ENCODE data around the gene ABCG8. TPM values are rescaled to one million over a fixed set of nuclear protein-coding genes. Genes with fewer than 3 reads are reported as not detected.

The ABCG8 gene
- under 0.01 TPM for total RNA-seq
- polyA plus RNA-seq: 0.05 TPM
- long read RNA-seq, donor 1: 0 reads
- long read RNA-seq, donor 2, partial matches to known transcripts: 162 of 173 reads
- long read RNA-seq, donor 2, other reads (novel, unspliced or antisense): 11 of 173 reads
- long read RNA-seq, donor 3: 0 reads
- long read RNA-seq, donor 4: 0 reads
- long read RNA-seq, donor 5, partial matches to known transcripts: 94 of 100 reads
- long read RNA-seq, donor 5, other reads (novel, unspliced or antisense): 6 of 100 reads
- long read RNA-seq, donor 6: 0 reads
- long read RNA-seq, donor 7: 0 reads
- long read RNA-seq, donor 8: 0 reads
- long read RNA-seq, donor 9: 0 reads
- long read RNA-seq, donor 10: 0 reads

DNA sequence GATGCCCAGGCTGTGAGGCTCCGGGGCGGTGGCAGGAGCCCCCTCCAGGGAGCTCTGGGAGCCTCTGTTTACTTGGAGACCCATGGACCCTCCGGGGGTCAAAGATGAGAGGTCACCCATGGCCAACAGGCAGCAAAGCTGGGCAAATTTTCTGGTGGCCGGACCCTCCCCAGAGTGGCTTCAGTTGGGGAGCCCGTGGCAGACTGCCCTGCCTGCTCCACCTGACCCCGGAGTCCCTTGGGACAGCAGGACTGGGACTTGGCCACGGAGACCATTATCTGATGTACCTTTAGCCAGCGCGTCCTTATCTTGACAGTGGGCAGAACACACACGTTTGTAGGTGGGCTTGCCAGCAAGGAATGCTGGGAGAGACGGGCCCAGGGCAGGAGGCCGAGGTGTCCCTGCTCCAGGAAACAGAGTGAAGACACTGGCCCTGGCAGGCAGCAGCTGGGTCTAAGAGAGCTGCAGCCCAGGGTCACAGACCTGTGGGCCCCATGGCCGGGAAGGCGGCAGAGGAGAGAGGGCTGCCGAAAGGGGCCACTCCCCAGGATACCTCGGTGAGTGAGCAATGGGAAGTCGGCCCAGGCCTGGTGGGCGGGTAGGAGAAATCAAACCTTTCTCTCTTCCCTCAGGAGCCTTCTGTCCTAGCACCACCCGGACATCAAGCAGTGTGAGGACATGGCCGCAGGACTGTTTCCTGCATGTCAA lies at the start of gene ABCG8, which contains the start of gene ABCG5:
ABCG8 (plus strand) TSS at position 412 of the 708 bp plus-strand sequence; CDS start at position 495, 83 bp downstream.
ABCG5 (minus strand) TSS at position 280 of the 708 bp plus-strand sequence; CDS start at position 120, 160 bp downstream.
- Histone ChIP-seq H3K36me3 (ENCODE audit: control insufficient read depth in 2 of 2, insufficient read depth in 2 of 2, low read length in 1 of 2) (no peaks in the 10 kb centered on the region), H3K27ac (ENCODE audit: low read depth in 1 of 2, low read length in 1 of 2) (no peak within 1 kb of the TSS), H3K4me1 (ENCODE audit: control insufficient read depth in 2 of 2, insufficient read depth in 2 of 2, low read length in 2 of 2) (no peaks in the 10 kb centered on the region), H3K4me3 (ENCODE audit: low read length in 2 of 2) (no peak within 1 kb of the TSS), H3K9me3 (ENCODE audit: control insufficient read depth in 2 of 2, insufficient read depth in 1 of 2, low read length in 1 of 2) (no peaks in the 10 kb centered on the region), H3K27me3 (ENCODE audit: control insufficient read depth in 2 of 2, insufficient read depth in 1 of 2, low read length in 1 of 2) (peaks cover 0 to 2% of the 10 kb centered on the region in 2 donors)
- DNase-seq (ENCODE audit: low read depth in 6 of 9, low spot score in 9 of 9): no peak
- 94% methylated on average over 20 of the region's 20 CpGs for WGBS

DNA sequence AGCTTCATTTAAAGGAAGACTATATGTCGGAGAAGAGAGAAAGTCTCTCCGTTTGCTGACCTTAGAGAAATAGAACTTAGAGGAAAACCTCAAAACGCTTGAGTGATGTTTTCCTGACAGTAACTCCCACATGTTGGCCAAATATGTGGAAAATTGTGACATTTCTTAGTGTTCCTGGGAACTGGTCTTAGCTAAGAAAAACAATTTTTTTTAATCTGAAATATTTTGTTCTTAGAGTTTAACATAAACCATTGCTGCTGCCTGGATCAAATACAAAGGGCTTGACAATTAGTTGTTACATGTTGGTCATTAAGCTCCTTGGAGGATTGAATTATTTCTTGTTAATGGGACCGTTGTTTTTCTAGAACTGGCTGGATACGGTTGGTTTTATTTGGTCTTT lies 48.6 kb upstream of the ABCG8 start:
- no peak for DNase-seq (ENCODE audit: low read depth in 6 of 9, low spot score in 9 of 9)
- 96% methylated on average over 5 of the region's 5 CpGs for WGBS
- Histone ChIP-seq H3K27me3 (ENCODE audit: control insufficient read depth in 2 of 2, insufficient read depth in 1 of 2, low read length in 1 of 2) (no peaks in the 10 kb centered on the region), H3K9me3 (ENCODE audit: control insufficient read depth in 2 of 2, insufficient read depth in 1 of 2, low read length in 1 of 2) (no peaks in the 10 kb centered on the region), H3K36me3 (ENCODE audit: control insufficient read depth in 2 of 2, insufficient read depth in 2 of 2, low read length in 1 of 2) (peaks cover 0 to 3% of the 10 kb centered on the region in 2 donors), H3K4me1 (ENCODE audit: control insufficient read depth in 2 of 2, insufficient read depth in 2 of 2, low read length in 2 of 2) (no peaks in the 10 kb centered on the region), H3K27ac (ENCODE audit: low read depth in 1 of 2, low read length in 1 of 2) (no peak overlapping the region), H3K4me3 (ENCODE audit: low read length in 2 of 2) (no peak overlapping the region)

DNA sequence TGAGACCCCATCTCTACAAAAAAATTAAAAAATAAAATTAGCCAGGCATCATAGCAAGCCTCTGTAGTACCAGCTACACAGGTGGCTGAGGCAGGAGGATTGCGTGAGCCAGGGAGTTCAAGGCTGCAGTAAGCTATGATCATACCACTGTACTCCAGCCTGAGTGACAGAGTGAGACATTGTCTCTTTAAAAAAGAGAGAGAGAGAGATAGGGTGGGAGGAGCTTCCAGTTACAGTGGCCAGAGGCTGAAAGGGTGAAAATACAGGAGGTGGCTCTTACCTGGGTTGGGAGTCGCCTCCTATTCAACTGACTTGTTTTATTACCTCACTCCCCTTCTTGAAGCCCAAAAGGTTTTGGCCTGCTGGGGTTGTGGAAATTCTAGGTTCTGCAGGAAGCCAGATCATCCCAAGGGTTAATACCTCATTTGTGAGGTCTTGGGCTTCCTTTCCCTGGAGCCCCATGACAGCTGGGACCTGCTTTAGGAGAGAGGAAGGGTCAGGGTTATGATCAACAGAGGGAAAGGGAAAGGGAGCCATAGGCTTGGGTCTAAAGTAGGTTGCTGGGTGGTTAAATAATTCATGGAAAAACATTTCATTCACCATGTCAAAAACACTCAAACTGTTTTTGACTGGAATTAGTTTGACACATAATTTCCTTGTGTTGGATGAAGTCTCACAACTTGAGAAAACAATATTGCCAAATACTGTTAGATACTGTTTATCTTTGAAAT lies 47.6 kb upstream of the ABCG8 start:
- no peak overlapping the region for H3K4me3 ChIP-seq (ENCODE audit: low read length in 2 of 2)
- no peaks in the 10 kb centered on the region for H3K27me3 ChIP-seq (ENCODE audit: control insufficient read depth in 2 of 2, insufficient read depth in 1 of 2, low read length in 1 of 2)
- H3K27ac ChIP-seq (ENCODE audit: low read depth in 1 of 2, low read length in 1 of 2): no peak overlapping the region
- peaks cover 0 to 3% of the 10 kb centered on the region in 2 donors for H3K36me3 ChIP-seq (ENCODE audit: control insufficient read depth in 2 of 2, insufficient read depth in 2 of 2, low read length in 1 of 2)
- H3K9me3 ChIP-seq (ENCODE audit: control insufficient read depth in 2 of 2, insufficient read depth in 1 of 2, low read length in 1 of 2): no peaks in the 10 kb centered on the region
- DNase-seq (ENCODE audit: low read depth in 6 of 9, low spot score in 9 of 9): no peak
- H3K4me1 ChIP-seq (ENCODE audit: control insufficient read depth in 2 of 2, insufficient read depth in 2 of 2, low read length in 2 of 2): no peaks in the 10 kb centered on the region
- WGBS: 100% methylated on average over 2 of the region's 2 CpGs

DNA sequence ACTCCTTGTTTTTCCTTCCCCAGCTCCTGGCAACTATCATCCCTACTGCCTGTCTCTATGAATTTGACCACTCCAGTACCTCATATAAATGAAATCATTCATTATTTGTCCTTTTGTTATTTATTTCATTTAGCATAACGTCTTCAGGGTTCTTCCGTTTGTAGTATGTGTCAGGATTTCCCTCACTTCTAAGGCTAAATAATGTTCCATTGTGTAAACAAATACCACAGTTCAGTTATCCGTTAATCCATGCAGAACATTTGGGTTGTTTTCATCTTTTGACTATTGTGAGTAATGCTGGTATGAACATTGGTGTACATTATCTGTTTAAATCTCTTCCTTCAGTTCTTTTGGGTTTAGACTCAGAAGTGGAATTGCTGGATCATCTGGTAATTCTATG lies 46.1 kb upstream of the ABCG8 start:
- Histone ChIP-seq H3K9me3 (ENCODE audit: control insufficient read depth in 2 of 2, insufficient read depth in 1 of 2, low read length in 1 of 2) (no peaks in the 10 kb centered on the region), H3K4me1 (ENCODE audit: control insufficient read depth in 2 of 2, insufficient read depth in 2 of 2, low read length in 2 of 2) (no peaks in the 10 kb centered on the region), H3K36me3 (ENCODE audit: control insufficient read depth in 2 of 2, insufficient read depth in 2 of 2, low read length in 1 of 2) (peaks cover 0 to 3% of the 10 kb centered on the region in 2 donors), H3K27ac (ENCODE audit: low read depth in 1 of 2, low read length in 1 of 2) (no peak overlapping the region), H3K27me3 (ENCODE audit: control insufficient read depth in 2 of 2, insufficient read depth in 1 of 2, low read length in 1 of 2) (no peaks in the 10 kb centered on the region), H3K4me3 (ENCODE audit: low read length in 2 of 2) (no peak overlapping the region)
- 98% methylated on average over 3 of the region's 3 CpGs for WGBS
- no peak for DNase-seq (ENCODE audit: low read depth in 6 of 9, low spot score in 9 of 9)

DNA sequence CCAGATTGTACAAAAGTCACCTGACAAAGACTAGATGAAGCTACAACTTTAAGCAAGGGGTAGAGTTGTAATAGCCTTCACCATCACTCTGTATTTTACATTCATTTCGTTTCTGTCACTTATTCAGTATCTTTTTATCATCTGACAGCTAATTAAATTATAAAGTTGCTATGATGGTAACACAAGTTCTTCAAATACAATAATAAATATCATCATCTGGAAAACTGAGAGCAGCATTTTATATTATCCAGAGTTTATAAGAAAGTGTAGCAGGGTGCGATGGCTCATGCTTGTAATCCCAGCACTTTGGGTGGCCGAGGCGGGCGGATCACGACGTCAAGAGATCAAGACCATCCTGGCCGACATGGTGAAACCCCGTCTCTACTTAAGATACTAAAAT lies 43.8 kb upstream of the ABCG8 start:
- H3K36me3 ChIP-seq (ENCODE audit: control insufficient read depth in 2 of 2, insufficient read depth in 2 of 2, low read length in 1 of 2): peaks cover 0 to 3% of the 10 kb centered on the region in 2 donors
- no peak overlapping the region for H3K4me3 ChIP-seq (ENCODE audit: low read length in 2 of 2)
- no peaks in the 10 kb centered on the region for H3K9me3 ChIP-seq (ENCODE audit: control insufficient read depth in 2 of 2, insufficient read depth in 1 of 2, low read length in 1 of 2)
- WGBS: over 99% methylated on average over 9 of the region's 9 CpGs
- H3K27ac ChIP-seq (ENCODE audit: low read depth in 1 of 2, low read length in 1 of 2): no peak overlapping the region
- DNase-seq (ENCODE audit: low read depth in 6 of 9, low spot score in 9 of 9): no peak
- no peaks in the 10 kb centered on the region for H3K4me1 ChIP-seq (ENCODE audit: control insufficient read depth in 2 of 2, insufficient read depth in 2 of 2, low read length in 2 of 2)
- H3K27me3 ChIP-seq (ENCODE audit: control insufficient read depth in 2 of 2, insufficient read depth in 1 of 2, low read length in 1 of 2): no peaks in the 10 kb centered on the region

DNA sequence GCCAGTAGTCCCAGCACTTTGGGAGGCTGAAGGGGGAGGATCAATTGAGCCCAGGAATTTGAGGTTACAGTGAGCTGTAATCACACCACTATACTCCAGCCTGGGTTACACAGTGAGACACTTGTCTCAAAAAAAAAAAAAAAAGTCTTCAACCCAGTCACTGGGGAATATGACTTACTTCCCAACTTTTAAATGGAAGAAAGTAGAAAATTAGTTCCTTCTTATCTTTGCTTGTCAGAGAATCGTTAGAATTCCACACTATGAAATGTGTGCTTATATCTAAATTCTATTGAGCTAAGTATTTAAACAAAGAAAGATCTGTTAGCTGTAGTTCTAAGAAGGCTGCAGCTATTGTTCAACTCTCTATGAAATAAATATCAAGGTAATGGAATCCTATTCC lies 42.6 kb upstream of the ABCG8 start:
- 97% methylated on average over 1 of the region's 1 CpG for WGBS
- H3K36me3 ChIP-seq (ENCODE audit: control insufficient read depth in 2 of 2, insufficient read depth in 2 of 2, low read length in 1 of 2): no peaks in the 10 kb centered on the region
- H3K27me3 ChIP-seq (ENCODE audit: control insufficient read depth in 2 of 2, insufficient read depth in 1 of 2, low read length in 1 of 2): no peaks in the 10 kb centered on the region
- H3K4me3 ChIP-seq (ENCODE audit: low read length in 2 of 2): no peak overlapping the region
- no peak overlapping the region for H3K27ac ChIP-seq (ENCODE audit: low read depth in 1 of 2, low read length in 1 of 2)
- no peak for DNase-seq (ENCODE audit: low read depth in 6 of 9, low spot score in 9 of 9)
- no peaks in the 10 kb centered on the region for H3K9me3 ChIP-seq (ENCODE audit: control insufficient read depth in 2 of 2, insufficient read depth in 1 of 2, low read length in 1 of 2)
- H3K4me1 ChIP-seq (ENCODE audit: control insufficient read depth in 2 of 2, insufficient read depth in 2 of 2, low read length in 2 of 2): no peaks in the 10 kb centered on the region

DNA sequence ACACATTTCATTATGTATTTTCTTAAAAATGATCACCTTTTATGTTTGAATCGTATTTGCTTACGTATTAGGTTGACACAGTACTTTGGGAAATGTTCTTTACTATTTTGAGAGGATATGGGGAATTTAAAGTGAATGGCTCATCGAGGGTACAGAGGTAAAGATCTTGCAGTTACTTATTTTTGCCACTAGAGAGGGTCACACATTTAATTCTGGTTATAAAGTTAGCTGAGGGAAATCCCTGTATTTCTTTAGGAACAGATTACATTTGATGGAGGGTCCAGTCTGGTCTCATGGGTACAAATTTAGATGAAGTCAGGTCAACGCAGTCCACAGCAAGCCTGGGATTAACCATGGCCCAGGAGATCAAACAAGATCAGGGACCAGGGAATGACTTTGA lies 40.5 kb upstream of the ABCG8 start:
- no peaks in the 10 kb centered on the region for H3K36me3 ChIP-seq (ENCODE audit: control insufficient read depth in 2 of 2, insufficient read depth in 2 of 2, low read length in 1 of 2)
- H3K27me3 ChIP-seq (ENCODE audit: control insufficient read depth in 2 of 2, insufficient read depth in 1 of 2, low read length in 1 of 2): no peaks in the 10 kb centered on the region
- no peaks in the 10 kb centered on the region for H3K9me3 ChIP-seq (ENCODE audit: control insufficient read depth in 2 of 2, insufficient read depth in 1 of 2, low read length in 1 of 2)
- WGBS: 91% methylated on average over 4 of the region's 4 CpGs
- no peak overlapping the region for H3K4me3 ChIP-seq (ENCODE audit: low read length in 2 of 2)
- no peak for DNase-seq (ENCODE audit: low read depth in 6 of 9, low spot score in 9 of 9)
- H3K4me1 ChIP-seq (ENCODE audit: control insufficient read depth in 2 of 2, insufficient read depth in 2 of 2, low read length in 2 of 2): no peaks in the 10 kb centered on the region
- H3K27ac ChIP-seq (ENCODE audit: low read depth in 1 of 2, low read length in 1 of 2): no peak overlapping the region

DNA sequence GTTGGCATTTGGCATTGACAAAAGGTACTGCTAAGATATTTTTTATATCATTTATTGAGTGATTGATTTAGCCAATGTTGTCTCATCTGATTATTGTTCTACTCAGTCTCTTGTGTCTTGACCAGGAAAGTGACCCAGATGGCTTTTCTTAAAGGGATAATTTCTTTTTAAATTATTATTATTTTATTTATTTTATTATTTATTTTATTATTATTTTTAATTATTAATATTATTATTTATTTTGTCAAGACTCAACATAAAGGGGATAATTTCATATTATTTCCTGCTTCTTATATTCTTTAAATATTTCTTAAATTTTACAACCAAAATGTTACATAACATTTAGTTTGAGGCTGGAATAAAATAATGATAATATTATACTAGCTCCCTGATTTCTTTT lies 37.9 kb upstream of the ABCG8 start:
- H3K27ac ChIP-seq (ENCODE audit: low read depth in 1 of 2, low read length in 1 of 2): no peak overlapping the region
- no peak for DNase-seq (ENCODE audit: low read depth in 6 of 9, low spot score in 9 of 9)

DNA sequence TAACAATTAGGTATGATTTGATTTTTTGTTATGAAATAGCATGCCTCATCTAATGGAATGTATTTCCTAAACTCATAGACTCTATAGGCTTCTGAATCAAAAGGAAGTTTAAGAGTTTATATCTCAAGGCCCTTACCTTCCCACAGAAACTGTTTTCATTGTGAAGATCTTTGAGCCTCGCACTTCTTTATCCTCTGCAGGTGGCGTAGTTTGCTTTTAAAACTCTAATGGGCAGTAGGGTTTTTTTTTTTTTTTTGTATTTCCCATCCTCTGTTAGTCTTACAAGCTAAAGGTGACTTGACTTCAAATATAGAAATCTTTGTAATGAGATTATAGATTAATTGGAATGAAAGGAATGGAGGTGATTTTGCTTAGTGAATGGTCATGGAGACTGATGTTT lies 36.6 kb upstream of the ABCG8 start:
- Histone ChIP-seq H3K27ac (ENCODE audit: low read depth in 1 of 2, low read length in 1 of 2) (no peak overlapping the region), H3K4me3 (ENCODE audit: low read length in 2 of 2) (no peak overlapping the region), H3K27me3 (ENCODE audit: control insufficient read depth in 2 of 2, insufficient read depth in 1 of 2, low read length in 1 of 2) (no peaks in the 10 kb centered on the region), H3K36me3 (ENCODE audit: control insufficient read depth in 2 of 2, insufficient read depth in 2 of 2, low read length in 1 of 2) (no peaks in the 10 kb centered on the region), H3K4me1 (ENCODE audit: control insufficient read depth in 2 of 2, insufficient read depth in 2 of 2, low read length in 2 of 2) (no peaks in the 10 kb centered on the region), H3K9me3 (ENCODE audit: control insufficient read depth in 2 of 2, insufficient read depth in 1 of 2, low read length in 1 of 2) (no peaks in the 10 kb centered on the region)
- DNase-seq (ENCODE audit: low read depth in 6 of 9, low spot score in 9 of 9): no peak
- WGBS: 98% methylated on average over 2 of the region's 2 CpGs

More for the DNA sequence above, 37.9 kb upstream of the ABCG8 start:
- Histone ChIP-seq H3K4me3 (ENCODE audit: low read length in 2 of 2) (no peak overlapping the region), H3K27me3 (ENCODE audit: control insufficient read depth in 2 of 2, insufficient read depth in 1 of 2, low read length in 1 of 2) (no peaks in the 10 kb centered on the region), H3K4me1 (ENCODE audit: control insufficient read depth in 2 of 2, insufficient read depth in 2 of 2, low read length in 2 of 2) (no peaks in the 10 kb centered on the region), H3K9me3 (ENCODE audit: control insufficient read depth in 2 of 2, insufficient read depth in 1 of 2, low read length in 1 of 2) (no peaks in the 10 kb centered on the region), H3K36me3 (ENCODE audit: control insufficient read depth in 2 of 2, insufficient read depth in 2 of 2, low read length in 1 of 2) (no peaks in the 10 kb centered on the region)
